ENCODE measurements around the gene OSBPL3. TPM values are rescaled to one million over a fixed set of nuclear protein-coding genes. Genes with fewer than 3 reads are reported as not detected.

The OSBPL3 gene
- total RNA-seq, 1 experiment from 2014 or later, result 8.6 TPM

- Histone ChIP-seq H4K20me1 (ENCODE audit: control insufficient read depth, insufficient read depth, insufficient read length) (no peaks in the 10 kb centered on the region), H2BK15ac (ENCODE audit: low read depth, low read length) (no peak overlapping the region), H3K14ac (ENCODE audit: insufficient read depth, low read length) (no peak overlapping the region), H3K4ac (ENCODE audit: low read depth, low read length) (no peak overlapping the region), H2BK20ac (ENCODE audit: low read depth, low read length, poor library complexity, severe bottlenecking) (no peak overlapping the region), H2BK5ac (ENCODE audit: insufficient read length, low read length) (no peak overlapping the region), H3K4me2 (ENCODE audit: insufficient read depth, insufficient read length, low read length) (no peak overlapping the region), H3K79me1 (ENCODE audit: insufficient read depth, low read depth, low read length, poor library complexity, severe bottlenecking) (no peaks in the 10 kb centered on the region), H2AK5ac (ENCODE audit: insufficient read length, low read length) (no peak overlapping the region), H3T11ph (ENCODE audit: low read length) (no peak overlapping the region), H3K4me1 (ENCODE audit: insufficient read depth, low read length) (peaks cover 6% of the 10 kb centered on the region; the same call in 1 of the 2 replicates), H3K27ac (ENCODE audit: insufficient read length, low read depth, low read length) (no peak overlapping the region), H4K8ac (replicated peaks; ENCODE audit: insufficient read length, low read depth, low read length) (no peak overlapping the region), H2AFZ (ENCODE audit: low read length) (no peak overlapping the region), H2BK120ac (ENCODE audit: low read depth, low read length, poor library complexity, severe bottlenecking) (no peak overlapping the region), H4K5ac (ENCODE audit: insufficient read length, low read depth, low read length) (no peak overlapping the region), H3K18ac (ENCODE audit: insufficient read length, low read depth, low read length) (no peak overlapping the region), H3K27me3 (ENCODE audit: insufficient read depth, low read length) (no peaks in the 10 kb centered on the region), H4K91ac (ENCODE audit: insufficient read length, low read depth, low read length) (no peak overlapping the region), H3K9ac (ENCODE audit: extremely low read depth, insufficient read length, low read length) (no peak overlapping the region), H2BK12ac (ENCODE audit: insufficient read length, low read depth, low read length) (no peak overlapping the region), H3K23me2 (ENCODE audit: insufficient read length, low read depth, low read length, poor library complexity, severe bottlenecking) (no peaks in the 10 kb centered on the region), H3K79me2 (ENCODE audit: insufficient read depth, low read length) (no peaks in the 10 kb centered on the region), H3K56ac (ENCODE audit: insufficient read length, low read depth, low read length) (no peak overlapping the region), H3K9me3 (ENCODE audit: control insufficient read depth, low read depth, low read length) (no peaks in the 10 kb centered on the region), H3K23ac (ENCODE audit: insufficient read length, low read depth, low read length) (no peak overlapping the region)
- Mint-ChIP-seq H3K9me3 (peaks cover 2 to 3% of the 10 kb centered on the region in 2 experiments; a peak in 1 of 5 replicates), H3K4me1 (peaks cover 35 to 43% of the 10 kb centered on the region in 2 experiments), H3K4me3 (no peak overlapping the region), H3K36me3 (ENCODE audit: insufficient read depth in 1 of 3, low read depth in 3 of 3) (peaks cover 0 to 4% (median 0%) of the 10 kb centered on the region in 3 experiments; a peak in 1 of 7 replicates), H3K27ac (no peak overlapping the region), H3K27me3 (ENCODE audit: low read depth) (peaks cover 16% of the 10 kb centered on the region)
- no peak for DNase-seq
- TF ChIP-seq CTCF (conservative IDR thresholded peaks at IDR 0.05), result no peak
- WGBS (ENCODE audit: extremely low coverage, insufficient read length, low lambda C conversion rate), result no CpG with 5 or more reads among the region's 1 CpG
Observed at GRCh38 chr7:25029075-25029474, 49.1 kb upstream of the OSBPL3 start.

Measured in H9 (cell line).